Gastrocnemius medialis (tissue), 4 donors: Measurements from ENCODE around the gene TXNRD1. TPM values are rescaled to one million over a fixed set of nuclear protein-coding genes. Genes with fewer than 3 reads are reported as not detected.

ENCODE experiments used
- ATAC-seq, 2 donors: fragments of 150-250 bp; one replicate each; pipeline ENCODE4 v1.9.1; 2016
- DNase-seq, 2 donors: peaks; one replicate each; pipeline ENCODE4 v3.0.0-alpha.2; 2019
- H3K27ac ChIP-seq, 4 donors: fragments of 200-600 bp; sonication (generic); 1 replicate in 1 of 4; 2 replicates in 3 of 4; pipeline ENCODE4 v1.5.1; 2016 to 2018; ENCODE audit warnings: mild to moderate bottlenecking in 2 of 4, moderate library complexity in 1 of 4
- H3K27me3 ChIP-seq, 3 donors: fragments of 200-600 bp; sonication (generic) in 2 of 3; 1 replicate in 1 of 3; 2 replicates in 2 of 3; pipeline versions ENCODE4 v1.5.1 to v1.6.0; 2016 to 2019; ENCODE audit warnings: mild to moderate bottlenecking in 1 of 3, moderate library complexity in 1 of 3
- H3K36me3 ChIP-seq, 2 donors: fragments of 200-600 bp; sonication (generic) in 1 of 2; one replicate each; pipeline ENCODE4 v1.5.1; 2017 to 2018
- H3K4me1 ChIP-seq, 2 donors: fragments of 200-600 bp; sonication (generic) in 1 of 2; one replicate each; pipeline ENCODE4 v1.5.1; 2016 to 2017; ENCODE audit warnings: mild to moderate bottlenecking in 2 of 2
- H3K4me3 ChIP-seq, 4 donors: fragments of 200-600 bp; sonication (generic) in 3 of 4; 1 replicate in 1 of 4; 2 replicates in 3 of 4; pipeline ENCODE4 v1.5.1; 2016 to 2019; ENCODE audit warnings: mild to moderate bottlenecking in 2 of 4
- H3K9me3 ChIP-seq, 3 donors: fragments of 200-600 bp; sonication (generic) in 2 of 3; 1 replicate in 1 of 3; 2 replicates in 2 of 3; pipeline ENCODE4 v1.5.1; 2016 to 2019
- POLR2A ChIP-seq, 2 donors: fragments of 450-650 bp; IDR thresholded peaks; one replicate each; pipeline ENCODE4 v1.6.1; 2017; ENCODE audit warnings: antibody characterized with exemption in 2 of 2, mild to moderate bottlenecking in 2 of 2, moderate library complexity in 2 of 2
- in situ Hi-C, 4 donors: fragments of 200-750 bp; cut with MboI; loops; one replicate each; pipeline versions ENCODE4 v1.15.0 to v1.8.0; 2017; ENCODE audit warnings: low sequenced_read_pairs in 4 of 4
- intact Hi-C: fragments of 100-400 bp; cut with DNase I; formaldehyde crosslinking; loops from one replicate; pipeline ENCODE4 v1.15.1; 2023; ENCODE audit warnings: low total_unique reads
- total RNA-seq, 4 donors: library from RNA; depleted of rRNA; stranded (reverse); fragments of >200 nt; gene quantifications; one replicate each; pipeline versions ENCODE4 v1.1.0 to v1.2.3, GENCODE V29; 2016
- TF ChIP-seq, protein P1 (sequence below), 5 experiments: fragments of 450-650 bp in 3 of 5; fragments of 200-600 bp in 2 of 5; sonication (generic) in 2 of 5; IDR thresholded peaks in 4 of 5; conservative IDR thresholded peaks in 1 of 5; 1 replicate in 4 of 5; 2 replicates in 1 of 5; pipeline ENCODE4 v1.5.1; 2016 to 2019; ENCODE audit warnings: antibody characterized with exemption in 5 of 5, mild to moderate bottlenecking in 3 of 5, moderate library complexity in 3 of 5

Gene TXNRD1
- total RNA-seq, 4 donors from 2014 or later: 96.6 to 139 (median 118) TPM

DNA sequence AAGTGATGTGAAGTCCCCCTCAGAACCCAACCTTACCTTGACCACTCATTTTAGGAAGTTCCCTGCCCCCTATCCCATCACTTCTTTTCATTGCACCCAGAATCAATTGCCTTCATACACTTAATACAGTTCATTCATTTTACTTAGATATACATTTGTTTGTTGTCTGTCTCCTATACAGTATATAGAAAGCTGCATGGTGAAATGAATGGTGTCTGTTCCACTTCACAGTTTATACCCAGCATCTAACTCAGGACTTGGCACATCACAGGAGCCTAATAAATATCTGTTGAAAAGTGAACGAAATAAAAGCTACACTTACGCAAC, 38.3 kb upstream of the TXNRD1 start:
- TF ChIP-seq, protein P1, sequence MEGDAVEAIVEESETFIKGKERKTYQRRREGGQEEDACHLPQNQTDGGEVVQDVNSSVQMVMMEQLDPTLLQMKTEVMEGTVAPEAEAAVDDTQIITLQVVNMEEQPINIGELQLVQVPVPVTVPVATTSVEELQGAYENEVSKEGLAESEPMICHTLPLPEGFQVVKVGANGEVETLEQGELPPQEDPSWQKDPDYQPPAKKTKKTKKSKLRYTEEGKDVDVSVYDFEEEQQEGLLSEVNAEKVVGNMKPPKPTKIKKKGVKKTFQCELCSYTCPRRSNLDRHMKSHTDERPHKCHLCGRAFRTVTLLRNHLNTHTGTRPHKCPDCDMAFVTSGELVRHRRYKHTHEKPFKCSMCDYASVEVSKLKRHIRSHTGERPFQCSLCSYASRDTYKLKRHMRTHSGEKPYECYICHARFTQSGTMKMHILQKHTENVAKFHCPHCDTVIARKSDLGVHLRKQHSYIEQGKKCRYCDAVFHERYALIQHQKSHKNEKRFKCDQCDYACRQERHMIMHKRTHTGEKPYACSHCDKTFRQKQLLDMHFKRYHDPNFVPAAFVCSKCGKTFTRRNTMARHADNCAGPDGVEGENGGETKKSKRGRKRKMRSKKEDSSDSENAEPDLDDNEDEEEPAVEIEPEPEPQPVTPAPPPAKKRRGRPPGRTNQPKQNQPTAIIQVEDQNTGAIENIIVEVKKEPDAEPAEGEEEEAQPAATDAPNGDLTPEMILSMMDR (IDR thresholded peaks at IDR 0.05 in 4 of 5, conservative IDR thresholded peaks at IDR 0.05 in 1 of 5): no peak
- TF ChIP-seq POLR2A (IDR thresholded peaks at IDR 0.05): no peak
- ATAC-seq: no peak
- in situ Hi-C loops (loop anchor here in 2 of 4 donors (25.0 kb wide), 1 partner anchor 1210 kb away; no protein-coding TSS in a partner anchor), intact Hi-C loops (no loop called here)
- Histone ChIP-seq H3K27ac (peak overlapping the region in 3 of 4 donors; percentile 23 to 55 (median 50)), H3K9me3 (no peaks in the 10 kb centered on the region), H3K4me1 (peaks cover 5 to 14% of the 10 kb centered on the region in 2 donors), H3K36me3 (no peaks in the 10 kb centered on the region), H3K4me3 (no peak overlapping the region), H3K27me3 (no peaks in the 10 kb centered on the region)
- DNase-seq: no peak

DNA sequence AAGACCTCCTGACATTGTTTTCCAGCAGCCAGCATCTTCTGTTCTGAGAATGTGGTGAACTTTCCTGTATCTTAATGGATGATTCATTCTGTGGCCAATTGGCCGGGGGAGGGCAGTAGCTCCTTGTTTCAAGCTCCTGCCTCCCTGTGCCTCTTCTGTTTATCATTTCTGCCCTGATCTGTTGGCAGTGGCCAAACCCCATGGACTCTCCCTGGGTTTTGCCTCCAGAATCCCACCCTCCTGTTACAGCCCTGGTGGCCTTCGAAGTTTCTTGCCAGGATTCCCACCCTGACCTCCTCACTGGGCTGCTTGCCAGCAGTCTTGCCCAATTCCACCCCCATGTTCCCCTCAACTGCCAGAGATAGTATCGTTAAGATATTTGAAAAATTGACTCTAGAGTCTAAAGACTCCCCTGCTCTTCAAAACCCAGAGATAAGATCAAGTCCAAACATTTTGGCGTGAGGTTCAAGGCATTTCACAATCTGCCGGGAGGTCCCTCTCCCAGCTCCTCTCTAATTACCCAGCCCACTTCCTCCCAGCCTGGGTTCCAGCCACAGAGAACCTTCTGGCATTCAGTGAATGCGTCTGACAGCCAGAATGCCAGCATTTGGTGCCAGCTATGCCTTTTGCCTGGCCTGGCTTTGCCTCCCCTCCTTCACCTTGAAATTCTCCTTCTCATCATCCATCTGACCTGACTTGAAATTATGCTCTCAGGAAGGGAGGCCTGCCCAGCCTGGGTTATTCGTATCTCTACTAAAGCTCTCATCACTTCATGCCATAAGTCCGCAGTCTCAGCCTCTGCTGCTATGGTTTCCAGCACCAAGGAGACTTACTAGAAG, 37.7 kb upstream of the TXNRD1 start:
- DNase-seq: peak; percentile 53 to 75
- peaks cover 5 to 14% of the 10 kb centered on the region in 2 donors for H3K4me1 ChIP-seq
- in situ Hi-C loops: loop anchor here in 2 of 4 donors (25.0 kb wide), 1 partner anchor 1209 kb away; no protein-coding TSS in a partner anchor
- no peak for TF ChIP-seq POLR2A (IDR thresholded peaks at IDR 0.05)
- TF ChIP-seq, protein P1 (IDR thresholded peaks at IDR 0.05 in 4 of 5, conservative IDR thresholded peaks at IDR 0.05 in 1 of 5): no peak
- H3K9me3 ChIP-seq: no peaks in the 10 kb centered on the region
- peak overlapping the region; percentile 66 to 72 (median 69) for H3K27ac ChIP-seq
- intact Hi-C loops: no loop called here
- H3K4me3 ChIP-seq: no peak overlapping the region
- peak; percentile 81 to 83 for ATAC-seq
- no peaks in the 10 kb centered on the region for H3K27me3 ChIP-seq
- no peaks in the 10 kb centered on the region for H3K36me3 ChIP-seq

DNA sequence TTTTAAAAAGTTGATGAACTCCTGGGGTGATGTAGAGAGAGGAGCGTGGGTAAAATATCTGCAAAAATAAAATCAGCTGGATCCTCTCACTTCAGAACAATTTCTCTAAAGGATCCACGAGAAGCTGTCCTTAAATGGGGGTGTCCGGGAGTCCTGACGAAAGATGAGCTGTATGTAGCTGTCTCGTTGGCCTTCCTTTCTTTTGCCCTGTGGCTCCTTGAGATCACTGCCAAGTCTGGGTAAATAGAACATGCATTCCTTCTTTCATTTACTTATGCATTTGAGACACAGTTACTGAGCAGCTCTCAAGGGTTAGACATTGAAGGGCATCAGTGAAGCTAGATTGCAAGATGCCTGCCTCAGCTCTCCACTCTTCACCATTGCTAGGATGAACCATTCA, 35.2 kb upstream of the TXNRD1 start:
- H3K27ac ChIP-seq: peak overlapping the region in 1 of 4 donors; percentile 63
- in situ Hi-C loops (loop anchor here in 2 of 4 donors (25.0 kb wide), 1 partner anchor 1207 kb away; no protein-coding TSS in a partner anchor), intact Hi-C loops (no loop called here)
- H3K4me1 ChIP-seq: peaks cover 5 to 14% of the 10 kb centered on the region in 2 donors
- TF ChIP-seq, protein P1 (IDR thresholded peaks at IDR 0.05 in 4 of 5, conservative IDR thresholded peaks at IDR 0.05 in 1 of 5): no peak
- TF ChIP-seq POLR2A (IDR thresholded peaks at IDR 0.05): no peak
- H3K27me3 ChIP-seq: no peaks in the 10 kb centered on the region
- H3K4me3 ChIP-seq: no peak overlapping the region
- no peaks in the 10 kb centered on the region for H3K36me3 ChIP-seq
- H3K9me3 ChIP-seq: peaks cover 0 to 9% (median 8%) of the 10 kb centered on the region in 3 donors
- DNase-seq: no peak
- ATAC-seq: no peak

DNA sequence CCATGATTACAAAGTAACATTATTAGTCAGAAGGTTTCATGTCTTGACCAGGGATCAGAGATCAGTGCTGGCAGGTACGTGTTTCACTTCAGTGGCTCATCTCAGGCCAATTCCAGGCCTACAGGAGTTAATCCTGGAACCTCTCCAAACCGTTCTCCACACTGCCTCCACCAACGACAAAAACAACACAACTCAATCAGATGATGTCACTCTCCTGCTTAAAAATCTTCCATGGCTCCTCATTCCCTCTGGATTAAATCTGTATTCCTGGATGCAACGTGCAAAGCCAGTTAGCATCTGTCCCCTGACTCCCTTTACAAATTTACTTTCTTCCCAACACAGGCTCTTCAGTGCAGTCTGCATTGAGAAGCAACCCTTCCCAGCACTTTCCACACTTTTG, 34.3 kb upstream of the TXNRD1 start:
- no peak for ATAC-seq

More for the DNA sequence above, 34.3 kb upstream of the TXNRD1 start:
- intact Hi-C loops: no loop called here
- no peak overlapping the region for H3K4me3 ChIP-seq
- H3K27ac ChIP-seq: peak overlapping the region in 3 of 4 donors; percentile 52 to 64 (median 63)
- no peak for DNase-seq
- H3K9me3 ChIP-seq: peaks cover 0 to 9% (median 8%) of the 10 kb centered on the region in 3 donors
- H3K27me3 ChIP-seq: no peaks in the 10 kb centered on the region
- no peak for TF ChIP-seq POLR2A (IDR thresholded peaks at IDR 0.05)
- TF ChIP-seq, protein P1 (IDR thresholded peaks at IDR 0.05 in 4 of 5, conservative IDR thresholded peaks at IDR 0.05 in 1 of 5): no peak
- H3K36me3 ChIP-seq: no peaks in the 10 kb centered on the region
- H3K4me1 ChIP-seq: peaks cover 5 to 14% of the 10 kb centered on the region in 2 donors
- in situ Hi-C loops: loop anchor here in 2 of 4 donors (25.0 kb wide), 1 partner anchor 1206 kb away; no protein-coding TSS in a partner anchor
